Measurements from ENCODE around the gene CD164L2.

Gene CD164L2

GRCh38 chr1:27405074-27405473, 21.9 kb upstream of the CD164L2 start:
- DNase-seq (ENCODE audit: low spot score) = no peak

- no peak for DNase-seq (ENCODE audit: low spot score)
Measured at GRCh38 chr1:27403931-27404330, 20.8 kb upstream of the CD164L2 start.

- peak; percentile 41 for DNase-seq (ENCODE audit: low spot score)
Measured at GRCh38 chr1:27403065-27403726, 20.1 kb upstream of the CD164L2 start.

GRCh38 chr1:27402349-27402754, 19.2 kb upstream of the CD164L2 start:
- DNase-seq (ENCODE audit: low spot score) = no peak

- no peak for DNase-seq (ENCODE audit: low spot score)
Measured at GRCh38 chr1:27400963-27401341, 17.8 kb upstream of the CD164L2 start.

GRCh38 chr1:27400082-27400962, 17.2 kb upstream of the CD164L2 start:
- DNase-seq (ENCODE audit: low spot score) = no peak

GRCh38 chr1:27399251-27400025, 16.3 kb upstream of the CD164L2 start:
- no peak for DNase-seq (ENCODE audit: low spot score)

GRCh38 chr1:27398405-27399149, 15.4 kb upstream of the CD164L2 start:
- no peak for DNase-seq (ENCODE audit: low spot score)

GRCh38 chr1:27397749-27398148, 14.6 kb upstream of the CD164L2 start:
- DNase-seq (ENCODE audit: low spot score) = no peak

- no peak for DNase-seq (ENCODE audit: low spot score)
Measured at GRCh38 chr1:27397110-27397509, 14.0 kb upstream of the CD164L2 start.

- DNase-seq (ENCODE audit: low spot score) = peak; percentile 78
Measured at GRCh38 chr1:27395441-27396195, 12.5 kb upstream of the CD164L2 start.

- no peak for DNase-seq (ENCODE audit: low spot score)
Measured at GRCh38 chr1:27394925-27395324, 11.8 kb upstream of the CD164L2 start.

GRCh38 chr1:27394282-27394658, 11.1 kb upstream of the CD164L2 start:
- no peak for DNase-seq (ENCODE audit: low spot score)

- DNase-seq (ENCODE audit: low spot score) = no peak
Measured at GRCh38 chr1:27393641-27394281, 10.6 kb upstream of the CD164L2 start.

GRCh38 chr1:27392778-27393635, 9.9 kb upstream of the CD164L2 start:
- no peak for DNase-seq (ENCODE audit: low spot score)

GRCh38 chr1:27392096-27392777, 9.1 kb upstream of the CD164L2 start, which contains the start of gene GPR3:
GPR3 (plus strand) TSS chr1:27392622; CDS start chr1:27393799, 1,177 bp downstream.
- peak; percentile 91 for DNase-seq (ENCODE audit: low spot score)

- DNase-seq (ENCODE audit: low spot score) = no peak
Measured at GRCh38 chr1:27391511-27392095, 8.5 kb upstream of the CD164L2 start.

GRCh38 chr1:27388337-27389005, 5.3 kb upstream of the CD164L2 start:
- DNase-seq (ENCODE audit: low spot score) = peak; percentile 71

Measured in CD4-positive, alpha-beta T cell treated with Interleukin-6 at 100 ng/mL for 8 hours (primary cell).